Large intestine (tissue), 3 donors: Measurements from ENCODE around the gene ZG16. TPM values are rescaled to one million over a fixed set of nuclear protein-coding genes. Genes with fewer than 3 reads are reported as not detected.
A peak's percentile ranks its signal among the peaks of the same experiment; 100 is the strongest.
"Not testable (repeated sequence)": the region's sequence is repeated elsewhere in the genome, so short reads cannot be mapped to it uniquely, and the experiment has no call there.

ENCODE experiments used
- DNase-seq, 2 donors: peaks; one replicate each; pipeline versions ENCODE4 v3.0.0 to v3.0.0-alpha.2; 2013
- H3K27ac ChIP-seq: one replicate; pipeline ENCODE4 v1.5.1; 2013; ENCODE audit warnings: low read length
- H3K27me3 ChIP-seq: 2 replicates; pipeline ENCODE4 v1.6.1; 2013; ENCODE audit warnings: low read length; ENCODE audit not compliant: control insufficient read depth, insufficient read depth
- H3K36me3 ChIP-seq: 2 replicates; pipeline ENCODE4 v1.6.1; 2013; ENCODE audit warnings: low read length; ENCODE audit not compliant: control insufficient read depth, insufficient read depth
- H3K4me1 ChIP-seq: one replicate; pipeline ENCODE4 v1.6.1; 2013; ENCODE audit warnings: low read length; ENCODE audit not compliant: control insufficient read depth, insufficient read depth
- H3K4me3 ChIP-seq: one replicate; pipeline ENCODE4 v1.5.1; 2013; ENCODE audit warnings: low read length
- H3K9me3 ChIP-seq: one replicate; pipeline ENCODE4 v1.6.1; 2013; ENCODE audit warnings: mild to moderate bottlenecking, low read depth, low read length, moderate library complexity; ENCODE audit not compliant: control insufficient read depth
- WGBS: methylation state at CpG from one replicate; pipeline ENCODE4 v1.1.5; 2013; ENCODE audit warnings: low lambda C conversion rate; ENCODE audit not compliant: insufficient coverage; 5-methylcytosine and 5-hydroxymethylcytosine counted together
- polyA plus RNA-seq: library from polyadenylated mRNA; unstranded; fragments of 120-200 nt; gene quantifications from one replicate; pipeline ENCODE4 v1.2.1, GENCODE V29; 2013

Gene ZG16
- polyA plus RNA-seq, 1 donor, result 2.2 TPM

DNA sequence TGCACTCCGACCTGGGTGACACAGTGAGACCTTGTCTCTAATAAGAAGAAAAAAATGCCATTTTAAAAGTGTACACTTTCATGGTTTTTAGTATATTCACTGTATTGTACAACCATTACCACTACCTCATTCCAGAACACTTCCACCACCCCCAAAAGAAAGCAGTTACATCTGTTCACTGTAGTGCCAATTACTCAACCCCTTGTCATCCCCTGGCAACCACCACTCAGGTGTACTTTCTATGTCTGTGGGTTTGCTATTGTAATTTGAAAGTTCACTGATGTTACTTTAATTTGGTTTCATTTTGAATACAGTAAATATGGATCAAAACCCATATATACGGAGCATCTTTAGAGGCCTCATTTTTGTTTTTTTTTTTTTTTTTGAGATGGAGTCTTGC lies 6.1 kb downstream of the ZG16 start:
- WGBS, result no CpG with 5 or more reads among the region's 2 CpGs

DNA sequence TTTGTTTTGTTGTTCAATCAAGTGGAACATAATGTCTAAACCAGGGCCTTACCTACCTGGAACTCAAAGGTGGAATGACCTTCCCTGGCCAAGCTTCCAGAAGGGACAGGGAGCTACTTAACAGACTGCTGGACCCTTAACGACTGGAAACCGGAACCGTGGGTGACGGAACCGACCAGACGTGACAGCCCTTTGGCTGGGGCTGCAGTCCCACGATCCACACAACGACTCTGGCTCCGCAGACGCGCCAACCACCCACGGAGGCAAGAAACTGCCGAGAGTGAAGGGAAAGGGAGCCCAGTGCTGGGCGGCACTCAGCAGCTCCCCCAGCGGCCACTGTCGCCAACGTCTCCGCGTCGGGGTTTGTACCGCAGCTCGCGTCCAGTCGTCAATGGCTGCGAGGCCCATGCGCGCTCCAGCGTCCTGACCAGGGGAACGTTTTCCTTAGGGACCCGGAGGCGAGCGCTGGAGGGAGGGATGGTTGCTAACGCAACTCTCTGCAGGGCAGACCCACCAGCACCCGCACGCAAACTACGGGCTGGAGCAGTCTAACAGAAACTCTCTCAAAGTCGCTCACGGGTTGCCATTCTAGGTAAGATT lies 6.9 kb downstream of the ZG16 start:
- H3K9me3 ChIP-seq, result peaks cover 4% of the 10 kb centered on the region

More for the DNA sequence above, 6.1 kb downstream of the ZG16 start:
- no peaks in the 10 kb centered on the region for H3K36me3 ChIP-seq
- no peaks in the 10 kb centered on the region for H3K4me1 ChIP-seq
- no peak for DNase-seq
- H3K9me3 ChIP-seq, result peaks cover 4% of the 10 kb centered on the region
- H3K4me3 ChIP-seq, result no peak overlapping the region
- no peak overlapping the region for H3K27ac ChIP-seq
- H3K27me3 ChIP-seq, result no peaks in the 10 kb centered on the region

DNA sequence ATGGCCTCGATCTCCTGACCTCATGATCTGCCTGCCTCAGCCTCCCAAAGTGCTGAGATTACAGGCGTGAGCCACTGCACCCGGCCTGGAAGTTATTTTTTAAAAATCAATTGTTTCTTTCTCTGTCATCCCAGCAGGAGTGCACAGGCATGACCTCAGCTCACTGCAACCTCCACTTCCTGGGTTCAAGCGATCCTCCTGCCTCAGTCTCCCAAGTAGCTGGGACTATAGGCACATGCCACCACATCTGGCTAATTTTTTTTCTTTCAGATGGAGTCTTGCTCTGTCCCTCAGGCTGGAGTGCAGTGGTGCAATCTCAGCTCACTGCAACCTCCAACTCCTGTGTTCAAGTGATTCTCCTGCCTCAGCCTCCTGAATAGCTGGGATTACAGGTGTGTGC lies 9.1 kb downstream of the ZG16 start:
- H3K27ac ChIP-seq, H3K4me1 ChIP-seq, H3K4me3 ChIP-seq, H3K27me3 ChIP-seq, H3K9me3 ChIP-seq, DNase-seq, H3K36me3 ChIP-seq: not testable (repeated sequence)
- WGBS, result no CpG with 5 or more reads among the region's 4 CpGs

More for the DNA sequence above, 6.9 kb downstream of the ZG16 start:
- DNase-seq, result peak in 1 of 2 donors; percentile 61
- peaks cover 3% of the 10 kb centered on the region for H3K4me1 ChIP-seq
- H3K36me3 ChIP-seq, result no peaks in the 10 kb centered on the region
- H3K27me3 ChIP-seq, result no peaks in the 10 kb centered on the region
- no peak overlapping the region for H3K4me3 ChIP-seq
- H3K27ac ChIP-seq, result no peak overlapping the region
- WGBS, result no CpG with 5 or more reads among the region's 38 CpGs

GRCh38 chr16:29789775-29790182 lies 11.7 kb downstream of the ZG16 start:
- DNase-seq, result no peak
- H3K4me3 ChIP-seq, result peak overlapping the region; percentile 94
- H3K36me3 ChIP-seq, result no peaks in the 10 kb centered on the region
- H3K27me3 ChIP-seq, result no peaks in the 10 kb centered on the region
- peaks cover 4% of the 10 kb centered on the region for H3K9me3 ChIP-seq
- H3K4me1 ChIP-seq, result peaks cover 6% of the 10 kb centered on the region
- H3K27ac ChIP-seq, result peak overlapping the region; percentile 79
- WGBS, result no CpG with 5 or more reads among the region's 20 CpGs

- Histone ChIP-seq H3K27me3 (no peaks in the 10 kb centered on the region), H3K4me3 (peak within 1 kb of the TSS; percentile 94), H3K36me3 (no peaks in the 10 kb centered on the region), H3K9me3 (no peaks in the 10 kb centered on the region), H3K27ac (peak within 1 kb of the TSS; percentile 79), H3K4me1 (peaks cover 6% of the 10 kb centered on the region)
- DNase-seq, result peak; percentile 99
- no CpG with 5 or more reads among the region's 67 CpGs for WGBS
Measured at GRCh38 chr16:29790183-29790948, 12.3 kb downstream of the ZG16 start, which contains the start of gene KIF22. KIF22 (plus strand) TSS chr16:29790751; CDS start chr16:29790760, 9 bp downstream.

DNA sequence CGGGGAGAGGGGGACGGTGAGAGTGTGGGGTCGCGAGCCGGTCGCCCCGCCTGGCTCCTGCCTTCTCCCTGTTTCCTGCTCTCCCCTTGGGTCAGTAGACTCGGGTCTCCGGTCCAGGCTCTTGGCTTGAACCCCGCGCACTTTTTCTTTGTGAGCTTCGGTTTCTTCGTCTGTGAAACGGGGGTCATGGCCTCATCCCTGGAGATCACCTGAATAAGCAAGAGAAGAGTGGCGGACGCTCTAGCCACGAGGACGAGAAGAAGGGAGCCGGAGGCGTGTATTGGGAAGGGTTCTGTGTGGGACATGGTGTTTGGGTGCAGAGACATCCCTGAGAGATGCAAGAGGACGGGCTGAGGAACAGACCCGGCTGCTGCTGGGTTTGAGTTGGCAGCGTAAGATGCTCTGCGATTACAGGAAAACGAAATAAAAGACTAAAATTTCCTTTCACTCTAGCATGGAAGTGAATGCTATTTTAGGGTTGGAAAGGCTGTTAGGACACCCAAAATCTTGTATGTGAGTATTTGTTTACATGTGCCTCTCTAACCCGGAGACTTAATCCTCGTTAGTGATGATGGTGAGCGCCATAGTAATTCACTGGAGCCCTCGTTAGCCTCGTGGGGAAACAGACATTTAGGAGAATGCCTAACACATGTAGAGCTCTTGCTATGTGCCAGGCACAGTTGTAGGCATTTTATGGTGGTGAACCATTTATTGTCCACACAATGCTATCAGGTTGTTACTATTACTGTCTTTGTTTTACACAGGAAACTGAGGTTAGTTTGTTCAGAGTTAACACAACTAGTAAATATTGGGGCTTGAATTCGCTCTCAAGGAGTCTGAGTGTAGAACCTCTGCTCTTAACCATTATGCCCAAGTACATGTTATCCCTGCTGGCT lies 13.1 kb downstream of the ZG16 start:
- Histone ChIP-seq H3K27ac (peak overlapping the region; percentile 58), H3K36me3 (no peaks in the 10 kb centered on the region), H3K4me1 (peaks cover 6% of the 10 kb centered on the region), H3K27me3 (no peaks in the 10 kb centered on the region), H3K4me3 (peak overlapping the region; percentile 94), H3K9me3 (no peaks in the 10 kb centered on the region)
- WGBS, result no CpG with 5 or more reads among the region's 31 CpGs
- DNase-seq, result peak in 1 of 2 donors; percentile 40

DNA sequence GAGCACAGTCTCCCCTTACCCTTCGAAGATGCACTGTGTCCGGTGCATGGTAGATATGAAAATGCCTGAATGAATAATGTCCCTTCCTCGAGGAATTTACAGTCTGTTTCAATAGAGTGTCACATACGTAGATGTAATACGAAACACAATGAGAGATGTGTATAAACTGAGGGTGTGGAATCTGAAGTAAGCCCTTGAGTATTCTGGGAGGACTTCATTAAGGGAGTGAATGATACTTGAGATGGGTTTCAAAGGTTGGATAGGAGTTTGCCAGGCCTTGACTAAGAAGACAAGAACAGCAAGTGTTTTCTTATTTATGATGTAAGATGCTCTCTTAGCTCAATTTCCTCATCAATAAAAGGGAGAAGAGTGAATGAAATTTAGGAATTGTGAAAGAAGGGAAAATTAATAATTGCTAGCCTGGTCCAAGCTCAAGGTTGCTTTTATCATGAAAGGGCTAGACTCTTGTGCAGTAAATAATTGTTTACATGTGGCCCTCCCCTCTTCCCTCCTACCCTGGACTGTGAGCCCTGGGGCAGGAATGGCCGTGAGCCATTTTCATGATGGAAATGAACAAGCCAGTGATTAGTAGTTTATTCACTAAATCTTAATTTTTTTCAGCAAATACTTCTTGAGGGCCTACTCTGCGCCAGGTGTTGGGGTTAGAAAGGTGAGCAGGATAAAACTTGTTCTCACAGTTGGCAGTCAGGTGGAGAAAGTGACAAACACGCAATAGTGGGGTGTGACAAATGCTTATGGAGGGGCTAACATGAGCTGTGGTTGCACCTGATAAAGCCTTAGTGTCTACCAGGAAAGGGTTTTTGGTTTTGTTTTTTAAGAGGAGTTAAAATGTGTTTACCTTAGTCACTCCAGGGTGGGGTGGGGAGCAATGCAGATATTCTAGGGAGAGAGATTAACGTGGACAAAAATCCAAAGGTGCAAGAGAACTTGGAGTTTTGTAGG lies 14.1 kb downstream of the ZG16 start:
- peaks cover 7% of the 10 kb centered on the region for H3K36me3 ChIP-seq
- 33% methylated on average over 2 of the region's 9 CpGs for WGBS

GRCh38 chr16:29793153-29793552 lies 15.1 kb downstream of the ZG16 start:
- DNase-seq, H3K4me1 ChIP-seq, H3K4me3 ChIP-seq, H3K27me3 ChIP-seq, H3K9me3 ChIP-seq, H3K27ac ChIP-seq: not testable (repeated sequence)
- 100% methylated on average over 1 of the region's 18 CpGs for WGBS
- H3K36me3 ChIP-seq, result peaks cover 18% of the 10 kb centered on the region

More for the DNA sequence above, 14.1 kb downstream of the ZG16 start:
- H3K9me3 ChIP-seq, result no peaks in the 10 kb centered on the region
- no peaks in the 10 kb centered on the region for H3K27me3 ChIP-seq
- peak overlapping the region; percentile 94 for H3K4me3 ChIP-seq
- peaks cover 6% of the 10 kb centered on the region for H3K4me1 ChIP-seq
- DNase-seq, result no peak
- no peak overlapping the region for H3K27ac ChIP-seq

GRCh38 chr16:29794231-29794710 lies 16.2 kb downstream of the ZG16 start:
- Histone ChIP-seq H3K36me3 (peaks cover 29% of the 10 kb centered on the region), H3K4me3 (no peak overlapping the region), H3K27ac (no peak overlapping the region), H3K27me3 (no peaks in the 10 kb centered on the region), H3K4me1 (peaks cover 6% of the 10 kb centered on the region), H3K9me3 (no peaks in the 10 kb centered on the region)
- no peak for DNase-seq
- no CpG with 5 or more reads among the region's 3 CpGs for WGBS
